ENCODE measurements around the gene RAB36. TPM values are rescaled to one million over a fixed set of nuclear protein-coding genes. Genes with fewer than 3 reads are reported as not detected.

Gene RAB36
- total RNA-seq, 1 donor from 2014 or later = 0.26 TPM

- Histone ChIP-seq H3K27me3 (ENCODE audit: control insufficient read depth, insufficient read depth, low read length) (no peaks in the 10 kb centered on the region), H3K4me3 (ENCODE audit: low read depth, low read length) (no peak overlapping the region), H3K36me3 (ENCODE audit: control insufficient read depth, insufficient read depth, low read length) (no peaks in the 10 kb centered on the region)
- FAIRE-seq (no peak), DNase-seq (ENCODE audit: low read depth) (no peak)
- no peak for TF ChIP-seq CTCF (IDR thresholded peaks at IDR 0.05; ENCODE audit: insufficient read depth, low read length, severe bottlenecking)
Measured at GRCh38 chr22:23149743-23150238, 4.5 kb downstream of the RAB36 start.

DNA sequence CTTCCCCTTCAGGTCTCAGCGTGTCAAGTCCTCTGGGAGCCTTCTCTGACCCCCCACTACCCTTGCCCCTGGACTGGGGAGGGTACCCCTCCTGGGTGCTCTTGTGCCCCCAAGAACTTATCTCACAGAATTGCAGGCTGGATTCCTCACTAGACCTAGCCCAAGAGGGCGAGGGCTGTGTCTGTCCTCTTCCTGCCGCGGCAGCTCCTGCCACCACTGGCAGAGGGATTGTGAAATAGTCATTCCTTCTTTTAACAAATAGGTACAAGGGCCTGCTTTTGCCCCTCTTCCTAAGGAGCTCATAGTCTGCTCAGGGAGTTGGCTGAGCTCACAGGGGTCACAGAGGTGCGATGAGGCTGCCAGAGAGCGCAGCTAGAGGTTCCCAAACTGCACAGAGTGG is 5.5 kb downstream of the RAB36 start:
- FAIRE-seq (no peak), DNase-seq (ENCODE audit: low read depth) (no peak)
- TF ChIP-seq CTCF (IDR thresholded peaks at IDR 0.05; ENCODE audit: insufficient read depth, low read length, severe bottlenecking) = no peak
- Histone ChIP-seq H3K4me3 (ENCODE audit: low read depth, low read length) (no peak overlapping the region), H3K27me3 (ENCODE audit: control insufficient read depth, insufficient read depth, low read length) (no peaks in the 10 kb centered on the region), H3K36me3 (ENCODE audit: control insufficient read depth, insufficient read depth, low read length) (no peaks in the 10 kb centered on the region)

DNA sequence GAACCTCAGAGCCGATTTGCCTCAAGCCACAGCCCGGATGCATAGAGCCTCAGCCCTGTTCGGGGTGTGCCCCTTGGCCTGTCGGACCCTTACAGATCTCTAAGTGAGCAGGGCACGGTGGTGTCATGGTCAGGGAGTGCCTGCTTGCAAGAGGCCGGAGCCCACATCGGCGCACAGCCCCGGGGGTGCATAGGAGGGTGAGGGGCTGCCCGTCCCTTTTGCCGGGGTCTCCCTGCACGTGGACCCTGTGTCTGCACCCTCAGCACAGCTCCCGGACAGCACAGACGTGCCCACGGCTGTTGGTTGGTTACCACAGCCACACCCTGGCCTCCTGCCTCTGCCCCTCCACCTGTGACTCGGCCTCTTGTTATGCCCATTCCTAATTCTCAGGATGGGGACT is 6.5 kb downstream of the RAB36 start:
- H3K36me3 ChIP-seq (ENCODE audit: control insufficient read depth, insufficient read depth, low read length) = no peaks in the 10 kb centered on the region
- FAIRE-seq = no peak
- DNase-seq (ENCODE audit: low read depth) = no peak
- H3K27me3 ChIP-seq (ENCODE audit: control insufficient read depth, insufficient read depth, low read length) = no peaks in the 10 kb centered on the region
- H3K4me3 ChIP-seq (ENCODE audit: low read depth, low read length) = no peak overlapping the region
- TF ChIP-seq CTCF (IDR thresholded peaks at IDR 0.05; ENCODE audit: insufficient read depth, low read length, severe bottlenecking) = no peak

- FAIRE-seq = no peak
- TF ChIP-seq CTCF (IDR thresholded peaks at IDR 0.05; ENCODE audit: insufficient read depth, low read length, severe bottlenecking) = no peak
- Histone ChIP-seq H3K4me3 (ENCODE audit: low read depth, low read length) (no peak overlapping the region), H3K27me3 (ENCODE audit: control insufficient read depth, insufficient read depth, low read length) (no peaks in the 10 kb centered on the region), H3K36me3 (ENCODE audit: control insufficient read depth, insufficient read depth, low read length) (no peaks in the 10 kb centered on the region)
- no peak for DNase-seq (ENCODE audit: low read depth)
Measured at GRCh38 chr22:23152238-23153114, 7.2 kb downstream of the RAB36 start.

DNA sequence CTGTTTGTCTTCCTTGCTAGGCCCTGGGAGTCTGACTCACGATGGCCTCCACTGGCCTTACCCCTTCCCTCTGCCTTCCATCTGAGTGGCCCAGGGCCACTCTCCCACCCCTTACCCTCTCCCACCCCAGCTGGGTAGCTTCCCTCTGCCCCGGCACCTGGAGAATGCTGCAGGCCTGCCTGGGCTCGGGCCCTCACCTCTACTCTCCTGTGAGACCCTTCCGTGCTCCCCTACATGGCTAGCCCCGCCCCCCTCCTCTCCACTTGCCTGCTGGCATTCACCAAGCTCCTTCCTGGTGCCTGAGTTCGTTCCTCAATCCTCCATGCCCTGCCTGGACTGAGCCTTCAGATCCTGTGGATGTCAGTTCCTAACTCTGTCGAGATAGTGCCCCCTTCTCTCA is 8.7 kb downstream of the RAB36 start:
- Histone ChIP-seq H3K4me3 (ENCODE audit: low read depth, low read length) (no peak overlapping the region), H3K36me3 (ENCODE audit: control insufficient read depth, insufficient read depth, low read length) (no peaks in the 10 kb centered on the region), H3K27me3 (ENCODE audit: control insufficient read depth, insufficient read depth, low read length) (no peaks in the 10 kb centered on the region)
- FAIRE-seq (no peak), DNase-seq (ENCODE audit: low read depth) (no peak)
- TF ChIP-seq CTCF (IDR thresholded peaks at IDR 0.05; ENCODE audit: insufficient read depth, low read length, severe bottlenecking) = no peak
